Keratinocyte (primary cell): ENCODE results near the gene NUDT1. TPM values are rescaled to one million over a fixed set of nuclear protein-coding genes. Genes with fewer than 3 reads are reported as not detected.

Experiments used
- DNase-seq: peaks from one replicate; pipeline ENCODE4 v3.0.0-alpha.2; 2011; ENCODE audit warnings: low read depth, missing footprints, low spot score
- FAIRE-seq: peaks from 2 replicates; lab custom pipeline; 2011; peaks lifted over from hg19 to GRCh38; lab: Jason Lieb, UNC
- H2AFZ ChIP-seq: 2 replicates; pipeline ENCODE4 v1.6.0; 2012; ENCODE audit warnings: low read length, control low read depth, inconsistent platforms; ENCODE audit not compliant: control insufficient read depth
- H3K27ac ChIP-seq: 2 replicates; pipeline ENCODE4 v1.5.1; 2011; ENCODE audit warnings: low read length; ENCODE audit not compliant: control insufficient read depth, insufficient read depth
- H3K27me3 ChIP-seq: 3 replicates; pipeline ENCODE4 v1.6.0; 2011; ENCODE audit warnings: low read length; ENCODE audit not compliant: control insufficient read depth, insufficient read depth; ENCODE audit errors: extremely low read depth
- H3K36me3 ChIP-seq, 2 experiments: 2 replicates in 1 of 2; 3 replicates in 1 of 2; pipeline ENCODE4 v1.5.1; 2011; ENCODE audit warnings: low read length in 2 of 2, mild to moderate bottlenecking in 1 of 2; ENCODE audit not compliant: control insufficient read depth in 2 of 2, insufficient read depth in 2 of 2; ENCODE audit errors: extremely low read depth in 1 of 2
- H3K4me1 ChIP-seq: 3 replicates; pipeline ENCODE4 v1.5.1; 2011; ENCODE audit warnings: low read length; ENCODE audit not compliant: control insufficient read depth, insufficient read depth; ENCODE audit errors: extremely low read depth
- H3K4me2 ChIP-seq: 3 replicates; pipeline ENCODE4 v1.6.0; 2011; ENCODE audit warnings: low read depth, low read length; ENCODE audit not compliant: control insufficient read depth, insufficient read depth; ENCODE audit errors: extremely low read depth
- H3K4me3 ChIP-seq, 3 experiments: fragments of 200-600 bp in 1 of 3; sonication (generic) in 1 of 3; 2 replicates in 2 of 3; 3 replicates in 1 of 3; pipeline ENCODE4 v1.5.1; 2011 to 2016; ENCODE audit warnings: low read length in 3 of 3, mild to moderate bottlenecking in 3 of 3, control low read depth in 2 of 3, inconsistent platforms in 1 of 3, low read depth in 1 of 3, mixed read lengths in 1 of 3, mixed run types in 1 of 3, moderate library complexity in 1 of 3; ENCODE audit not compliant: control insufficient read depth in 2 of 3, insufficient read depth in 2 of 3; ENCODE audit errors: extremely low read depth in 1 of 3
- H3K79me2 ChIP-seq: 2 replicates; pipeline ENCODE4 v1.6.0; 2012; ENCODE audit warnings: low read length; ENCODE audit not compliant: control insufficient read depth, insufficient read depth
- H3K9ac ChIP-seq: 3 replicates; pipeline ENCODE4 v1.6.0; 2011; ENCODE audit warnings: low read length; ENCODE audit not compliant: control insufficient read depth, insufficient read depth; ENCODE audit errors: extremely low read depth
- H3K9me1 ChIP-seq: 3 replicates; pipeline ENCODE4 v1.6.0; 2011; ENCODE audit warnings: low read length; ENCODE audit not compliant: control insufficient read depth, insufficient read depth; ENCODE audit errors: extremely low read depth
- H3K9me3 ChIP-seq: 2 replicates; pipeline ENCODE4 v1.5.1; 2012; ENCODE audit warnings: low read depth, low read length; ENCODE audit not compliant: control insufficient read depth
- H4K20me1 ChIP-seq: 3 replicates; pipeline ENCODE4 v1.6.0; 2011; ENCODE audit warnings: low read length; ENCODE audit not compliant: control insufficient read depth, insufficient read depth; ENCODE audit errors: extremely low read depth
- CTCF ChIP-seq, 3 experiments: IDR thresholded peaks in 1 of 3; conservative IDR thresholded peaks in 1 of 3; optimal IDR thresholded peaks in 1 of 3; 2 replicates in 2 of 3; 3 replicates in 1 of 3; pipeline versions ENCODE3 to v1.5.1; 2011; ENCODE audit warnings: low read length in 3 of 3, mild to moderate bottlenecking in 3 of 3, moderate library complexity in 2 of 3, control low read depth in 1 of 3, inconsistent platforms in 1 of 3; ENCODE audit not compliant: insufficient read depth in 2 of 3; ENCODE audit errors: extremely low read depth in 1 of 3
- EZH2 ChIP-seq: IDR thresholded peaks from one replicate; pipeline ENCODE4 v1.6.1; 2012; ENCODE audit warnings: inconsistent platforms, mild to moderate bottlenecking, low read length, moderate library complexity
- dilution Hi-C: fragments of 300-500 bp; cut with MboI; formaldehyde crosslinking; loops from one replicate; pipeline ENCODE4 v1.7.0; 2020; ENCODE audit warnings: low sequenced_read_pairs; ENCODE audit not compliant: extremely low pct_ligation_motif_present
- polyA plus RNA-seq, 5 experiments: library from polyadenylated mRNA; depleted of rRNA in 3 of 5; stranded (reverse) in 3 of 5; stranded (forward) in 1 of 5; unstranded in 1 of 5; fragments of >200 nt; gene quantifications; 1 replicate in 1 of 5; 2 replicates in 3 of 5; 3 replicates in 1 of 5; pipeline versions ENCODE4 v1.2.1 to v1.2.3, GENCODE V29; 2011 to 2012; ENCODE audit warnings: missing spikeins in 2 of 5, low read depth in 1 of 5, low replicate concordance in 1 of 5

Gene NUDT1
- polyA plus RNA-seq, 1 donor (not counting 4 experiments of a cell fraction or from before 2014, with no cell fraction given), result 21.9 TPM

DNA sequence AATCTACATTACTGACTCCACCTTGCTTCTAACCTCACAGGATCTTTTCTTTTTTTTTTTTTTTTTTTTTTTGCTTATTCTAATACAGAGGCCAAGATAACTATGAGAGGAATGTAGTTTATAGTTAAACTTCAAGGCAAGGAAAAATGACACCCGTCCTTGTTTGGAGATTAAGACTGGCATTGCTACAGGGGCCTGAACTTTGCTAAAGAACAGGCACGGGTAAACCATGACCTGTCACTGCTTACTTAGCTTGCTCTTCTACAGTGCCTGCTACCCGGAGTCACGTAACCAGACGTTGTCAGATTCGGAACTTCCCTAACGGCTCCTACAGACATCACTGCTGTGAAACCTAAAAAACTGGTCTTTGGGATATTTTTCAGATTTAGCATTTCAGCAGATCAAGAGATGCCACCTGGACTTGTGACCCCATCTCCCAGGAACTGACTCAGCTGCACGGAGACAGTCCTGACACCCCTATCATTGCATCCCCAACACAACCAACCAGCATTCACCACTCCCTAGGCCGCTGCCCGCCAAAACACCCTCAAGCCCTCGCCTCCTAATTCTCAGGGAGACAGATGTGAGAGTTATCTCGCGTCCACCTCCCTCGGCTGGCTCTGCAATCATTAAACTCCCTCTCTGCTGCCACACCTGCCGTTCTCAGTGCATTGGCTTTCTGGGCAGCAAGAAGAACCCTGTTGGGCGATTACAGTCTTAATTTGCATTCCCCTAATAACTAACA lies 36.8 kb upstream of the NUDT1 start:
- dilution Hi-C loops, result no loop called here
- no peaks in the 10 kb centered on the region for H3K27me3 ChIP-seq
- no peaks in the 10 kb centered on the region for H3K4me1 ChIP-seq
- no peak overlapping the region for H3K27ac ChIP-seq
- H3K9me1 ChIP-seq, result no peaks in the 10 kb centered on the region
- TF ChIP-seq CTCF (optimal IDR thresholded peaks at IDR 0.05 in 1 of 3, IDR thresholded peaks at IDR 0.05 in 1 of 3, conservative IDR thresholded peaks at IDR 0.05 in 1 of 3; ENCODE audit: extremely low read depth in 1 of 3, insufficient read depth in 2 of 3, low read length in 3 of 3) (no peak), EZH2 (no peak)
- no peak overlapping the region for H2AFZ ChIP-seq
- no peak overlapping the region for H3K9ac ChIP-seq
- no peaks in the 10 kb centered on the region for H3K9me3 ChIP-seq
- FAIRE-seq, result no peak
- H4K20me1 ChIP-seq, result peaks cover 2% of the 10 kb centered on the region
- DNase-seq, result no peak
- H3K79me2 ChIP-seq, result no peaks in the 10 kb centered on the region
- peaks cover 8 to 19% of the 10 kb centered on the region in 2 experiments for H3K36me3 ChIP-seq
- no peak overlapping the region for H3K4me2 ChIP-seq
- no peak overlapping the region for H3K4me3 ChIP-seq

DNA sequence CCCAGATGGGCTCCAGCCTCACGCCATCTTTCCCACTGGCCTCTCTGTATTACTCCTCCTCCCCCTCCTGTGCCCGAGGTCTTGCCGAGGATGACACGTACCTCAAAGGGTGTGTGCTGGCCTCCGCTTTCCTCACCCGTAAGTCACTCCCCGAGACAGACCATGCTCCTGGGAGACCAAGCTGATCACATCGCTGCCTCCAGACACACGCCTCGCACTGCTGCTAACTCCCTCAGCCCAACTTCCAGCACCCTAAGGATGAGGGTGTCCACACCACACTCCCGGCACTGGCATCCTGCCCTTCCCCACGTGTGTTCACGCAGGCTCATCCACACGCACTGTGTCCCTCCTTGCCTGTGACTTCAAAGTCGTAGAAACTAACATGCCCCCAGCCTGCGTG lies 33.3 kb upstream of the NUDT1 start:
- no peak for DNase-seq
- H3K27me3 ChIP-seq, result no peaks in the 10 kb centered on the region
- dilution Hi-C loops, result no loop called here

More for the DNA sequence above, 33.3 kb upstream of the NUDT1 start:
- TF ChIP-seq CTCF (optimal IDR thresholded peaks at IDR 0.05 in 1 of 3, IDR thresholded peaks at IDR 0.05 in 1 of 3, conservative IDR thresholded peaks at IDR 0.05 in 1 of 3; ENCODE audit: extremely low read depth in 1 of 3, insufficient read depth in 2 of 3, low read length in 3 of 3) (no peak), EZH2 (no peak)
- no peak overlapping the region for H3K4me2 ChIP-seq
- H3K36me3 ChIP-seq, result peaks cover 19 to 40% of the 10 kb centered on the region in 2 experiments
- no peak overlapping the region for H3K4me3 ChIP-seq
- H3K4me1 ChIP-seq, result no peaks in the 10 kb centered on the region
- peaks cover 2% of the 10 kb centered on the region for H4K20me1 ChIP-seq
- H3K9me3 ChIP-seq, result no peaks in the 10 kb centered on the region
- no peaks in the 10 kb centered on the region for H3K9me1 ChIP-seq
- no peaks in the 10 kb centered on the region for H3K79me2 ChIP-seq
- no peak overlapping the region for H3K27ac ChIP-seq
- FAIRE-seq, result no peak
- no peak overlapping the region for H2AFZ ChIP-seq
- H3K9ac ChIP-seq, result no peak overlapping the region
